ENCODE measurements around the gene POLR1A. TPM values are rescaled to one million over a fixed set of nuclear protein-coding genes. Genes with fewer than 3 reads are reported as not detected.

The POLR1A gene
- total RNA-seq, 1 donor from 2014 or later = 45.2 TPM

GRCh38 chr2:86025229-86025820, 80.4 kb downstream of the POLR1A start:
- Histone ChIP-seq H4K20me1 (ENCODE audit: insufficient read depth, low read length) (no peaks in the 10 kb centered on the region), H3K4me3 (ENCODE audit: insufficient read depth, low read depth, low read length) (no peak overlapping the region), H3K27me3 (ENCODE audit: insufficient read depth, low read length) (no peaks in the 10 kb centered on the region), H3K36me3 (ENCODE audit: insufficient read depth, low read length) (peaks cover 27% of the 10 kb centered on the region), H3K27ac (ENCODE audit: low read depth, low read length) (no peak overlapping the region), H3K4me2 (ENCODE audit: low read length) (no peak overlapping the region), H3K9me3 (ENCODE audit: insufficient read depth, low read depth, low read length) (no peaks in the 10 kb centered on the region), H3K79me2 (ENCODE audit: insufficient read depth, low read length) (no peaks in the 10 kb centered on the region), H3K4me1 (ENCODE audit: insufficient read depth, low read length) (peaks cover 7% of the 10 kb centered on the region), H3K9ac (ENCODE audit: low read length) (no peak overlapping the region), H2AFZ (ENCODE audit: low read depth, low read length) (no peak overlapping the region)
- Mint-ChIP-seq H3K27me3 (ENCODE audit: low read depth, unreplicated experiment) (no peaks in the 10 kb centered on the region), H3K36me3 (ENCODE audit: low read depth, unreplicated experiment) (peaks cover 46% of the 10 kb centered on the region), H3K4me3 (ENCODE audit: unreplicated experiment) (no peak overlapping the region), H3K4me1 (ENCODE audit: low read depth, unreplicated experiment) (peaks cover 3% of the 10 kb centered on the region), H3K9me3 (ENCODE audit: unreplicated experiment) (no peaks in the 10 kb centered on the region), H3K27ac (ENCODE audit: unreplicated experiment) (no peak overlapping the region)
- no peak for FAIRE-seq
- TF ChIP-seq, protein P1, sequence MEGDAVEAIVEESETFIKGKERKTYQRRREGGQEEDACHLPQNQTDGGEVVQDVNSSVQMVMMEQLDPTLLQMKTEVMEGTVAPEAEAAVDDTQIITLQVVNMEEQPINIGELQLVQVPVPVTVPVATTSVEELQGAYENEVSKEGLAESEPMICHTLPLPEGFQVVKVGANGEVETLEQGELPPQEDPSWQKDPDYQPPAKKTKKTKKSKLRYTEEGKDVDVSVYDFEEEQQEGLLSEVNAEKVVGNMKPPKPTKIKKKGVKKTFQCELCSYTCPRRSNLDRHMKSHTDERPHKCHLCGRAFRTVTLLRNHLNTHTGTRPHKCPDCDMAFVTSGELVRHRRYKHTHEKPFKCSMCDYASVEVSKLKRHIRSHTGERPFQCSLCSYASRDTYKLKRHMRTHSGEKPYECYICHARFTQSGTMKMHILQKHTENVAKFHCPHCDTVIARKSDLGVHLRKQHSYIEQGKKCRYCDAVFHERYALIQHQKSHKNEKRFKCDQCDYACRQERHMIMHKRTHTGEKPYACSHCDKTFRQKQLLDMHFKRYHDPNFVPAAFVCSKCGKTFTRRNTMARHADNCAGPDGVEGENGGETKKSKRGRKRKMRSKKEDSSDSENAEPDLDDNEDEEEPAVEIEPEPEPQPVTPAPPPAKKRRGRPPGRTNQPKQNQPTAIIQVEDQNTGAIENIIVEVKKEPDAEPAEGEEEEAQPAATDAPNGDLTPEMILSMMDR (IDR thresholded peaks at IDR 0.05; ENCODE audit: insufficient read depth, low read depth, low read length) = no peak
- TF ChIP-seq EZH2 (IDR thresholded peaks at IDR 0.05; ENCODE audit: insufficient read depth, low read length) = no peak
- DNase-seq (ENCODE audit: low read depth) = no peak

- no peak for TF ChIP-seq EZH2 (IDR thresholded peaks at IDR 0.05; ENCODE audit: insufficient read depth, low read length)
- TF ChIP-seq, protein P1 (IDR thresholded peaks at IDR 0.05; ENCODE audit: insufficient read depth, low read depth, low read length) = no peak
- H3K27me3 ChIP-seq (ENCODE audit: insufficient read depth, low read length) = no peaks in the 10 kb centered on the region
- H3K79me2 ChIP-seq (ENCODE audit: insufficient read depth, low read length) = no peaks in the 10 kb centered on the region
- H4K20me1 ChIP-seq (ENCODE audit: insufficient read depth, low read length) = no peaks in the 10 kb centered on the region
- no peaks in the 10 kb centered on the region for H3K9me3 ChIP-seq (ENCODE audit: insufficient read depth, low read depth, low read length)
- FAIRE-seq (no peak), DNase-seq (ENCODE audit: low read depth) (no peak)
- no peak overlapping the region for H2AFZ ChIP-seq (ENCODE audit: low read depth, low read length)
- H3K9ac ChIP-seq (ENCODE audit: low read length) = no peak overlapping the region
- H3K4me1 ChIP-seq (ENCODE audit: insufficient read depth, low read length) = peaks cover 7% of the 10 kb centered on the region
- H3K36me3 ChIP-seq (ENCODE audit: insufficient read depth, low read length) = peaks cover 14% of the 10 kb centered on the region
- peaks cover 3% of the 10 kb centered on the region for H3K4me1 Mint-ChIP-seq (ENCODE audit: low read depth, unreplicated experiment)
- no peak overlapping the region for H3K4me2 ChIP-seq (ENCODE audit: low read length)
- no peak overlapping the region for H3K27ac ChIP-seq (ENCODE audit: low read depth, low read length)
- peaks cover 34% of the 10 kb centered on the region for H3K36me3 Mint-ChIP-seq (ENCODE audit: low read depth, unreplicated experiment)
- H3K4me3 Mint-ChIP-seq (ENCODE audit: unreplicated experiment) = no peak overlapping the region
- no peak overlapping the region for H3K4me3 ChIP-seq (ENCODE audit: insufficient read depth, low read depth, low read length)
- no peaks in the 10 kb centered on the region for H3K9me3 Mint-ChIP-seq (ENCODE audit: unreplicated experiment)
- H3K27ac Mint-ChIP-seq (ENCODE audit: unreplicated experiment) = no peak overlapping the region
- no peaks in the 10 kb centered on the region for H3K27me3 Mint-ChIP-seq (ENCODE audit: low read depth, unreplicated experiment)
Measured at GRCh38 chr2:86023366-86023712, 82.3 kb downstream of the POLR1A start.

DNA sequence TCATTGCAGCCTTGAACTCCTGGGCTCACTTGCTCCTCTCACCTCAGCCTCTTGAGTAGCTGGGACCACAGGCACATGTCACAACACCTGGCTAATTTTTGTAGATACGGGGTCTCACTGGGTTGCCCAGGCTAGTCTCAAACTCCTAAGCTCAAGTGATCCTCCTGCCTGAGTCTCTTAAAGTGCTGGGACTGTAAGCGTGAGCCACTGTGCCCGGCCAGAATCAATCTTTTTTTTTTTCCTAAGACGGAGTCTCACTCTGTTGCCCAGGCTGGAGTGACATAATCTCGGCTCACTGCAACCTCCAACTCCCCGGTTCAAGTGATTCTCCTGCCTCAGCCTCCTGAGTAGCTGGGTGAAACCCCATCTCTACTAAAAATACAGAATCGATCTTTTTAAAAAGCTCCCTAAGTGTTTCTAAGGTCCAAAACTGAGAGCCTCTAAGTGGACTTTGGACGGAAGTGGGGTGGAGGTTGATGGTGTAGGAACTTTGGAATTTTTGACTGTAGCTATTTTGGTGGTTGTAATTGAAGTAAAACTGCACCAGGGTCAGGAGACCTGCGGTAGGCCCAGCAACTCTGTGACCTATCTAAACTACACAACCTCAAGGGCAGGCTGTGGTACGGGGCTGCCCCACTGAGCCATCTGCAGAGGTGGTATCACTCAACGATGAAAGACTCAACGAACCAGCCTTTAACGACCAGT, 82.9 kb downstream of the POLR1A start:
- Mint-ChIP-seq H3K27me3 (ENCODE audit: low read depth, unreplicated experiment) (no peaks in the 10 kb centered on the region), H3K9me3 (ENCODE audit: unreplicated experiment) (no peaks in the 10 kb centered on the region), H3K4me3 (ENCODE audit: unreplicated experiment) (no peak overlapping the region), H3K27ac (ENCODE audit: unreplicated experiment) (no peak overlapping the region), H3K36me3 (ENCODE audit: low read depth, unreplicated experiment) (peaks cover 28% of the 10 kb centered on the region), H3K4me1 (ENCODE audit: low read depth, unreplicated experiment) (peaks cover 3% of the 10 kb centered on the region)
- Histone ChIP-seq H3K27ac (ENCODE audit: low read depth, low read length) (no peak overlapping the region), H2AFZ (ENCODE audit: low read depth, low read length) (no peak overlapping the region), H3K27me3 (ENCODE audit: insufficient read depth, low read length) (peaks cover 4% of the 10 kb centered on the region), H3K9ac (ENCODE audit: low read length) (no peak overlapping the region), H3K4me1 (ENCODE audit: insufficient read depth, low read length) (peaks cover 7% of the 10 kb centered on the region), H3K4me2 (ENCODE audit: low read length) (no peak overlapping the region), H3K9me3 (ENCODE audit: insufficient read depth, low read depth, low read length) (no peaks in the 10 kb centered on the region), H4K20me1 (ENCODE audit: insufficient read depth, low read length) (no peaks in the 10 kb centered on the region), H3K4me3 (ENCODE audit: insufficient read depth, low read depth, low read length) (no peak overlapping the region), H3K79me2 (ENCODE audit: insufficient read depth, low read length) (no peaks in the 10 kb centered on the region), H3K36me3 (ENCODE audit: insufficient read depth, low read length) (peaks cover 9% of the 10 kb centered on the region)
- no peak for FAIRE-seq
- TF ChIP-seq, protein P1 (IDR thresholded peaks at IDR 0.05; ENCODE audit: insufficient read depth, low read depth, low read length) = no peak
- no peak for TF ChIP-seq EZH2 (IDR thresholded peaks at IDR 0.05; ENCODE audit: insufficient read depth, low read length)
- no peak for DNase-seq (ENCODE audit: low read depth)
